HUES6 (cell line): Measurements from ENCODE around the gene B3GALT4.
"Not testable (repeated sequence)": the region's sequence is repeated elsewhere in the genome, so short reads cannot be mapped to it uniquely, and the experiment has no call there.

Source experiments
- H3K27ac ChIP-seq: 2 replicates; pipeline ENCODE4 v1.7.0; 2013; ENCODE audit warnings: low read depth, mild to moderate bottlenecking, low read length, inconsistent platforms
- H3K27me3 ChIP-seq: 2 replicates; pipeline ENCODE4 v1.6.1; 2013; ENCODE audit warnings: low read length; ENCODE audit not compliant: control insufficient read depth, insufficient read depth
- H3K36me3 ChIP-seq: 2 replicates; pipeline ENCODE4 v1.6.1; 2013; ENCODE audit warnings: low read length; ENCODE audit not compliant: control insufficient read depth, insufficient read depth
- H3K4me1 ChIP-seq: 2 replicates; pipeline ENCODE4 v1.6.1; 2013; ENCODE audit warnings: low read length; ENCODE audit not compliant: control insufficient read depth, insufficient read depth
- H3K4me3 ChIP-seq: 2 replicates; pipeline ENCODE4 v1.5.1; 2013; ENCODE audit warnings: low read depth, low read length
- H3K9ac ChIP-seq: one replicate; pipeline ENCODE4 v1.6.1; 2013; ENCODE audit warnings: mild to moderate bottlenecking, low read length
- H3K9me3 ChIP-seq: 2 replicates; pipeline ENCODE4 v1.6.1; 2013; ENCODE audit warnings: low read depth, low read length; ENCODE audit not compliant: control insufficient read depth, insufficient read depth

Gene B3GALT4

GRCh38 chr6:33249732-33250630 lies 26.9 kb upstream of the B3GALT4 start:
- no peaks in the 10 kb centered on the region for H3K9me3 ChIP-seq
- peaks cover 15% of the 10 kb centered on the region for H3K4me1 ChIP-seq
- peaks cover 9% of the 10 kb centered on the region; the same call in 1 of the 2 replicates for H3K36me3 ChIP-seq
- H3K27me3 ChIP-seq: peaks cover 28% of the 10 kb centered on the region
- no peak overlapping the region for H3K27ac ChIP-seq
- H3K9ac ChIP-seq: peak overlapping the region; percentile 80
- peak overlapping the region; percentile 75 for H3K4me3 ChIP-seq

GRCh38 chr6:33250731-33251130 lies 26.2 kb upstream of the B3GALT4 start:
- Histone ChIP-seq H3K36me3 (peaks cover 9% of the 10 kb centered on the region; the same call in 1 of the 2 replicates), H3K4me3 (no peak overlapping the region), H3K27me3 (peaks cover 26% of the 10 kb centered on the region), H3K4me1 (peaks cover 15% of the 10 kb centered on the region), H3K9ac (no peak overlapping the region), H3K9me3 (no peaks in the 10 kb centered on the region), H3K27ac (no peak overlapping the region)

GRCh38 chr6:33251395-33252012 lies 25.4 kb upstream of the B3GALT4 start:
- peaks cover 15% of the 10 kb centered on the region for H3K4me1 ChIP-seq
- H3K36me3 ChIP-seq: peaks cover 9% of the 10 kb centered on the region; the same call in 1 of the 2 replicates
- peaks cover 18% of the 10 kb centered on the region for H3K27me3 ChIP-seq
- H3K27ac ChIP-seq: no peak overlapping the region
- H3K9ac ChIP-seq: no peak overlapping the region
- no peak overlapping the region for H3K4me3 ChIP-seq
- H3K9me3 ChIP-seq: no peaks in the 10 kb centered on the region

- Histone ChIP-seq H3K9ac (no peak overlapping the region), H3K36me3 (peaks cover 15% of the 10 kb centered on the region), H3K4me1 (peaks cover 15% of the 10 kb centered on the region)
Observed at GRCh38 chr6:33252759-33253158, 24.2 kb upstream of the B3GALT4 start.

GRCh38 chr6:33254591-33254990 lies 22.3 kb upstream of the B3GALT4 start:
- no peak overlapping the region for H3K4me3 ChIP-seq
- no peak overlapping the region for H3K27ac ChIP-seq
- peaks cover 5% of the 10 kb centered on the region; the same call in 1 of the 2 replicates for H3K4me1 ChIP-seq
- H3K9ac ChIP-seq: no peak overlapping the region
- H3K27me3 ChIP-seq: no peaks in the 10 kb centered on the region
- H3K9me3 ChIP-seq: no peaks in the 10 kb centered on the region
- peaks cover 18% of the 10 kb centered on the region for H3K36me3 ChIP-seq

More at GRCh38 chr6:33252759-33253158, 24.2 kb upstream of the B3GALT4 start:
- H3K27ac ChIP-seq: no peak overlapping the region
- no peak overlapping the region for H3K4me3 ChIP-seq
- peaks cover 8% of the 10 kb centered on the region for H3K27me3 ChIP-seq
- H3K9me3 ChIP-seq: no peaks in the 10 kb centered on the region

GRCh38 chr6:33259032-33259431 lies 17.9 kb upstream of the B3GALT4 start:
- Histone ChIP-seq H3K9ac (no peak overlapping the region), H3K27me3 (no peaks in the 10 kb centered on the region), H3K36me3 (peaks cover 35% of the 10 kb centered on the region), H3K9me3 (no peaks in the 10 kb centered on the region), H3K27ac (no peak overlapping the region), H3K4me1 (no peaks in the 10 kb centered on the region), H3K4me3 (no peak overlapping the region)

GRCh38 chr6:33262490-33262889 lies 14.4 kb upstream of the B3GALT4 start:
- not testable (repeated sequence) for H3K27ac ChIP-seq, H3K9ac ChIP-seq, H3K4me3 ChIP-seq, H3K4me1 ChIP-seq, H3K27me3 ChIP-seq, H3K9me3 ChIP-seq
- peaks cover 62% of the 10 kb centered on the region for H3K36me3 ChIP-seq

GRCh38 chr6:33264015-33264414 lies 12.9 kb upstream of the B3GALT4 start:
- H3K36me3 ChIP-seq: peaks cover 74% of the 10 kb centered on the region
- no peaks in the 10 kb centered on the region for H3K4me1 ChIP-seq
- H3K9me3 ChIP-seq: no peaks in the 10 kb centered on the region
- H3K4me3 ChIP-seq: no peak overlapping the region
- H3K27ac ChIP-seq: no peak overlapping the region
- no peak overlapping the region for H3K9ac ChIP-seq
- H3K27me3 ChIP-seq: no peaks in the 10 kb centered on the region

- Histone ChIP-seq H3K4me1 (peaks cover 11% of the 10 kb centered on the region; the same call in 1 of the 2 replicates), H3K27me3 (no peaks in the 10 kb centered on the region), H3K4me3 (peak overlapping the region; percentile 88), H3K27ac (peak overlapping the region; percentile 93), H3K9ac (peak overlapping the region; percentile 95), H3K36me3 (peaks cover 71% of the 10 kb centered on the region), H3K9me3 (no peaks in the 10 kb centered on the region)
Observed at GRCh38 chr6:33271117-33271467, 5.8 kb upstream of the B3GALT4 start.

- no peaks in the 10 kb centered on the region for H3K27me3 ChIP-seq
- peak within 1 kb of the TSS; percentile 93 for H3K27ac ChIP-seq
- H3K4me3 ChIP-seq: peak within 1 kb of the TSS; percentile 88
- peak within 1 kb of the TSS; percentile 95 for H3K9ac ChIP-seq
- H3K36me3 ChIP-seq: peaks cover 71% of the 10 kb centered on the region
- no peaks in the 10 kb centered on the region for H3K9me3 ChIP-seq
- H3K4me1 ChIP-seq: peaks cover 11% of the 10 kb centered on the region; the same call in 1 of the 2 replicates
Observed at GRCh38 chr6:33271468-33272274, 5.3 kb upstream of the B3GALT4 start, which contains the start of the genes RPS18 and VPS52. RPS18 (plus strand) TSS chr6:33272075; CDS start chr6:33272120, 45 bp downstream. VPS52 (minus strand) TSS chr6:33271876; CDS start chr6:33271675, 201 bp downstream.
